GM23338 (cell line): Measurements from ENCODE around the gene CDK4. TPM values are rescaled to one million over a fixed set of nuclear protein-coding genes. Genes with fewer than 3 reads are reported as not detected.

Experiments
- polyA plus RNA-seq: library from polyadenylated mRNA; unstranded; fragments of >200 nt; fragmentation: Nextera tagmentation; extraction: Ambion mirVana; gene quantifications from 2 replicates; pipeline ENCODE4 v1.2.1, GENCODE V29; 2016
- total RNA-seq: library from RNA; depleted of rRNA; stranded (reverse); fragments of >200 nt; shearing (Covaris generic); gene quantifications from 2 replicates; pipeline ENCODE4 v1.2.3, GENCODE V29; 2014
- TF ChIP-seq, protein P1 (sequence below): fragments of 250-450 bp; sonication (Bioruptor Pico); IDR thresholded peaks from 2 replicates; pipeline ENCODE4 v1.5.0; 2020; ENCODE audit warnings: mild to moderate bottlenecking, moderate library complexity
- TF ChIP-seq, protein P2 (sequence below): IDR thresholded peaks from one replicate; pipeline ENCODE4 v1.6.1; 2018; ENCODE audit warnings: antibody characterized with exemption; ENCODE audit not compliant: unreplicated experiment
- TF ChIP-seq, protein P3 (sequence below), 2 experiments: fragments of 200-600 bp in 1 of 2; sonication (generic) in 1 of 2; conservative IDR thresholded peaks; 2 replicates each; pipeline versions ENCODE4 v1.5.1 to v1.6.1; 2016 to 2017; ENCODE audit warnings: antibody characterized with exemption in 2 of 2, low read depth in 2 of 2, mild to moderate bottlenecking in 2 of 2, moderate library complexity in 1 of 2

Gene CDK4
- total and polyA plus RNA-seq, 2 experiments from 2014 or later = 105 to 198 TPM

DNA sequence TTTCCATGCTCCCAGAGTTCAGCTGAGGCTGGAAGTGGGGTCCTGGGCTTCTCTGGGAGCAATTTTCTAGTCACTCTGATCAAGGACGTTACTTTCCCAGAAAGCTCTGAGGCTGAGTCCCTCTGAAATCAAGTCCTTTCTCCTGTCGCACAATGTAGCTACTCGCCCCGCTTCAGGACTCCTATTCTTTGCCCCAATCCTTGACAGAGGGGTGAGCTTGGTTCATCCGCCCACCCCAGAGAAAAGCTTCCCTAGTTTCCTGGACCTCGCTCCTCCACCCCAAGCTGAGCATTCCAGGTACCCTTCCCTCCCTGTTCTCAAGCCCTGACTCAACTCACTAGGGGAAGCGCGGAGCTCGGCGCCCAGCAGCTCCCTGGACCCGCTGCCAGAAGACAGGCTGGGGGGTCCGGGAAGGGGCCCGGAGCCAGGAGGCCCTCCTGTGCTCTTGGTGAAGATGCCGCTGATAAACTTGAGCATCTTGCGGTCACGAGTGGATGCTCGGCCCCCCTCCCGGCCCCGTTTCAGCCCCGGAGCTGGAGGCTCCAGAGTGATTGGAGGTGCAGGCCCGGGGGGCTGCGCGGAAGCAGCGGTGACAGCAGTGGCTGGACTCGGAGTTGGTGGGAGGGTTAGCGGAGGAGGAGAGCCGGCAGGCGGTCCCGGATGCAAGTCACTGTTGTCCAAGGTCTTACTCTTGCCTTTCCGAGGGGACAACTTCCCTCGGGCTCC, 15.2 kb downstream of the CDK4 start (continued):
- TF ChIP-seq, protein P1, sequence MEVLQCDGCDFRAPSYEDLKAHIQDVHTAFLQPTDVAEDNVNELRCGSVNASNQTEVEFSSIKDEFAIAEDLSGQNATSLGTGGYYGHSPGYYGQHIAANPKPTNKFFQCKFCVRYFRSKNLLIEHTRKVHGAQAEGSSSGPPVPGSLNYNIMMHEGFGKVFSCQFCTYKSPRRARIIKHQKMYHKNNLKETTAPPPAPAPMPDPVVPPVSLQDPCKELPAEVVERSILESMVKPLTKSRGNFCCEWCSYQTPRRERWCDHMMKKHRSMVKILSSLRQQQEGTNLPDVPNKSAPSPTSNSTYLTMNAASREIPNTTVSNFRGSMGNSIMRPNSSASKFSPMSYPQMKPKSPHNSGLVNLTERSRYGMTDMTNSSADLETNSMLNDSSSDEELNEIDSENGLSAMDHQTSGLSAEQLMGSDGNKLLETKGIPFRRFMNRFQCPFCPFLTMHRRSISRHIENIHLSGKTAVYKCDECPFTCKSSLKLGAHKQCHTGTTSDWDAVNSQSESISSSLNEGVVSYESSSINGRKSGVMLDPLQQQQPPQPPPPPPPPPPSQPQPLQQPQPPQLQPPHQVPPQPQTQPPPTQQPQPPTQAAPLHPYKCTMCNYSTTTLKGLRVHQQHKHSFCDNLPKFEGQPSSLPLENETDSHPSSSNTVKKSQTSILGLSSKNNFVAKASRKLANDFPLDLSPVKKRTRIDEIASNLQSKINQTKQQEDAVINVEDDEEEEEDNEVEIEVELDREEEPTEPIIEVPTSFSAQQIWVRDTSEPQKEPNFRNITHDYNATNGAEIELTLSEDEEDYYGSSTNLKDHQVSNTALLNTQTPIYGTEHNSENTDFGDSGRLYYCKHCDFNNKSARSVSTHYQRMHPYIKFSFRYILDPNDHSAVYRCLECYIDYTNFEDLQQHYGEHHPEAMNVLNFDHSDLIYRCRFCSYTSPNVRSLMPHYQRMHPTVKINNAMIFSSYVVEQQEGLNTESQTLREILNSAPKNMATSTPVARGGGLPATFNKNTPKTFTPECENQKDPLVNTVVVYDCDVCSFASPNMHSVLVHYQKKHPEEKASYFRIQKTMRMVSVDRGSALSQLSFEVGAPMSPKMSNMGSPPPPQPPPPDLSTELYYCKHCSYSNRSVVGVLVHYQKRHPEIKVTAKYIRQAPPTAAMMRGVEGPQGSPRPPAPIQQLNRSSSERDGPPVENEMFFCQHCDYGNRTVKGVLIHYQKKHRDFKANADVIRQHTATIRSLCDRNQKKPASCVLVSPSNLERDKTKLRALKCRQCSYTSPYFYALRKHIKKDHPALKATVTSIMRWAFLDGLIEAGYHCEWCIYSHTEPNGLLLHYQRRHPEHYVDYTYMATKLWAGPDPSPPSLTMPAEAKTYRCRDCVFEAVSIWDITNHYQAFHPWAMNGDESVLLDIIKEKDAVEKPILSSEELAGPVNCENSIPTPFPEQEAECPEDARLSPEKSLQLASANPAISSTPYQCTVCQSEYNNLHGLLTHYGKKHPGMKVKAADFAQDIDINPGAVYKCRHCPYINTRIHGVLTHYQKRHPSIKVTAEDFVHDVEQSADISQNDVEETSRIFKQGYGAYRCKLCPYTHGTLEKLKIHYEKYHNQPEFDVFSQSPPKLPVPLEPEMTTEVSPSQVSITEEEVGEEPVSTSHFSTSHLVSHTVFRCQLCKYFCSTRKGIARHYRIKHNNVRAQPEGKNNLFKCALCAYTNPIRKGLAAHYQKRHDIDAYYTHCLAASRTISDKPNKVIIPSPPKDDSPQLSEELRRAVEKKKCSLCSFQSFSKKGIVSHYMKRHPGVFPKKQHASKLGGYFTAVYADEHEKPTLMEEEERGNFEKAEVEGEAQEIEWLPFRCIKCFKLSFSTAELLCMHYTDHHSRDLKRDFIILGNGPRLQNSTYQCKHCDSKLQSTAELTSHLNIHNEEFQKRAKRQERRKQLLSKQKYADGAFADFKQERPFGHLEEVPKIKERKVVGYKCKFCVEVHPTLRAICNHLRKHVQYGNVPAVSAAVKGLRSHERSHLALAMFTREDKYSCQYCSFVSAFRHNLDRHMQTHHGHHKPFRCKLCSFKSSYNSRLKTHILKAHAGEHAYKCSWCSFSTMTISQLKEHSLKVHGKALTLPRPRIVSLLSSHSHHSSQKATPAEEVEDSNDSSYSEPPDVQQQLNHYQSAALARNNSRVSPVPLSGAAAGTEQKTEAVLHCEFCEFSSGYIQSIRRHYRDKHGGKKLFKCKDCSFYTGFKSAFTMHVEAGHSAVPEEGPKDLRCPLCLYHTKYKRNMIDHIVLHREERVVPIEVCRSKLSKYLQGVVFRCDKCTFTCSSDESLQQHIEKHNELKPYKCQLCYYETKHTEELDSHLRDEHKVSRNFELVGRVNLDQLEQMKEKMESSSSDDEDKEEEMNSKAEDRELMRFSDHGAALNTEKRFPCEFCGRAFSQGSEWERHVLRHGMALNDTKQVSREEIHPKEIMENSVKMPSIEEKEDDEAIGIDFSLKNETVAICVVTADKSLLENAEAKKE (CRISPR knock-in tag) = no peak
- TF ChIP-seq, protein P2, sequence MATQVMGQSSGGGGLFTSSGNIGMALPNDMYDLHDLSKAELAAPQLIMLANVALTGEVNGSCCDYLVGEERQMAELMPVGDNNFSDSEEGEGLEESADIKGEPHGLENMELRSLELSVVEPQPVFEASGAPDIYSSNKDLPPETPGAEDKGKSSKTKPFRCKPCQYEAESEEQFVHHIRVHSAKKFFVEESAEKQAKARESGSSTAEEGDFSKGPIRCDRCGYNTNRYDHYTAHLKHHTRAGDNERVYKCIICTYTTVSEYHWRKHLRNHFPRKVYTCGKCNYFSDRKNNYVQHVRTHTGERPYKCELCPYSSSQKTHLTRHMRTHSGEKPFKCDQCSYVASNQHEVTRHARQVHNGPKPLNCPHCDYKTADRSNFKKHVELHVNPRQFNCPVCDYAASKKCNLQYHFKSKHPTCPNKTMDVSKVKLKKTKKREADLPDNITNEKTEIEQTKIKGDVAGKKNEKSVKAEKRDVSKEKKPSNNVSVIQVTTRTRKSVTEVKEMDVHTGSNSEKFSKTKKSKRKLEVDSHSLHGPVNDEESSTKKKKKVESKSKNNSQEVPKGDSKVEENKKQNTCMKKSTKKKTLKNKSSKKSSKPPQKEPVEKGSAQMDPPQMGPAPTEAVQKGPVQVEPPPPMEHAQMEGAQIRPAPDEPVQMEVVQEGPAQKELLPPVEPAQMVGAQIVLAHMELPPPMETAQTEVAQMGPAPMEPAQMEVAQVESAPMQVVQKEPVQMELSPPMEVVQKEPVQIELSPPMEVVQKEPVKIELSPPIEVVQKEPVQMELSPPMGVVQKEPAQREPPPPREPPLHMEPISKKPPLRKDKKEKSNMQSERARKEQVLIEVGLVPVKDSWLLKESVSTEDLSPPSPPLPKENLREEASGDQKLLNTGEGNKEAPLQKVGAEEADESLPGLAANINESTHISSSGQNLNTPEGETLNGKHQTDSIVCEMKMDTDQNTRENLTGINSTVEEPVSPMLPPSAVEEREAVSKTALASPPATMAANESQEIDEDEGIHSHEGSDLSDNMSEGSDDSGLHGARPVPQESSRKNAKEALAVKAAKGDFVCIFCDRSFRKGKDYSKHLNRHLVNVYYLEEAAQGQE = no peak
- TF ChIP-seq, protein P3, sequence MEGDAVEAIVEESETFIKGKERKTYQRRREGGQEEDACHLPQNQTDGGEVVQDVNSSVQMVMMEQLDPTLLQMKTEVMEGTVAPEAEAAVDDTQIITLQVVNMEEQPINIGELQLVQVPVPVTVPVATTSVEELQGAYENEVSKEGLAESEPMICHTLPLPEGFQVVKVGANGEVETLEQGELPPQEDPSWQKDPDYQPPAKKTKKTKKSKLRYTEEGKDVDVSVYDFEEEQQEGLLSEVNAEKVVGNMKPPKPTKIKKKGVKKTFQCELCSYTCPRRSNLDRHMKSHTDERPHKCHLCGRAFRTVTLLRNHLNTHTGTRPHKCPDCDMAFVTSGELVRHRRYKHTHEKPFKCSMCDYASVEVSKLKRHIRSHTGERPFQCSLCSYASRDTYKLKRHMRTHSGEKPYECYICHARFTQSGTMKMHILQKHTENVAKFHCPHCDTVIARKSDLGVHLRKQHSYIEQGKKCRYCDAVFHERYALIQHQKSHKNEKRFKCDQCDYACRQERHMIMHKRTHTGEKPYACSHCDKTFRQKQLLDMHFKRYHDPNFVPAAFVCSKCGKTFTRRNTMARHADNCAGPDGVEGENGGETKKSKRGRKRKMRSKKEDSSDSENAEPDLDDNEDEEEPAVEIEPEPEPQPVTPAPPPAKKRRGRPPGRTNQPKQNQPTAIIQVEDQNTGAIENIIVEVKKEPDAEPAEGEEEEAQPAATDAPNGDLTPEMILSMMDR (conservative IDR thresholded peaks at IDR 0.05; ENCODE audit: low read depth in 2 of 2) = no peak
